RPMI7951 (cell line): Measurements from ENCODE around the gene ATAD1. TPM values are rescaled to one million over a fixed set of nuclear protein-coding genes. Genes with fewer than 3 reads are reported as not detected.
"Not testable (repeated sequence)": the region's sequence is repeated elsewhere in the genome, so short reads cannot be mapped to it uniquely, and the experiment has no call there.

ENCODE experiments used
- DNase-seq: peaks from one replicate; pipeline ENCODE4 v3.0.0-alpha.2; 2012; ENCODE audit warnings: low read depth
- total RNA-seq: library from RNA; depleted of rRNA; stranded (reverse); fragments of >200 nt; shearing (Covaris generic); gene quantifications from 2 replicates; pipeline ENCODE4 v1.2.3, GENCODE V29; 2014

ATAD1 gene
- total RNA-seq, 1 experiment from 2014 or later, result not detected

DNA sequence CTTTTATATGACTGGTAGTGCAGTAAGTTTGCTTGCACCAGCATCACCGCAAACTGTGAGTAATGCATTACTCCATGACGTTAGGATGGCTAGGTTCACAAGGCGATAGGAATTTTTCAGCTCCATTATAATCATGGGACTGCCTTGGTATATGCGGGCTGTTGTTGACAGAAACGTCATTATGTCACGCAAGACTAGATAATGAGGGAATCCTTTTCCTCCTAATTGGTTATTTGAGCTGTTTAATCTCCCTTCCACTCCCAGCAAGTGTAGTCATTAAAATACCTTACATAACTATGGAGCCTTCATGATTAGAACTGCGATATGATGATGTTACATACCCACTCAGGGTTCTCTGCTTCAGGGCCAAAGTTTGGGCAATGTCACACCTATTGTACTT is 28.0 kb upstream of the ATAD1 start:
- no peak for DNase-seq

DNA sequence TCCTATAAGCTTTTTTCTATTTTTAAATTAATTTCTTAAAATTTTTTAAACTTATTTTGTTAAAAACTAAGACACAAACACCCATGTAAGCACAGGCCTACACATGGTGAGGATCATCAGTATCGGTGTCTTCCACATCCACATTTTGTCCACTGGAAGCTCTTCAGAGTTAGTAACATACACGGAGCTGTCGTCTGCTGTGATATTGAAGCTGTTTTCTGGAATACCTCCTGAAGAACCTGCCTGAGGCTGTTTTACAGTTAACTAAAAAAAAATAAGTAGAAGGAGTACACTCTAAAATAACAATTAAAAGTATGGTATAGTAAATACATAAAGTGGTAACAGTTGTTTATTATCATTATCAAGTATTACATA is 27.6 kb upstream of the ATAD1 start:
- DNase-seq, result no peak

DNA sequence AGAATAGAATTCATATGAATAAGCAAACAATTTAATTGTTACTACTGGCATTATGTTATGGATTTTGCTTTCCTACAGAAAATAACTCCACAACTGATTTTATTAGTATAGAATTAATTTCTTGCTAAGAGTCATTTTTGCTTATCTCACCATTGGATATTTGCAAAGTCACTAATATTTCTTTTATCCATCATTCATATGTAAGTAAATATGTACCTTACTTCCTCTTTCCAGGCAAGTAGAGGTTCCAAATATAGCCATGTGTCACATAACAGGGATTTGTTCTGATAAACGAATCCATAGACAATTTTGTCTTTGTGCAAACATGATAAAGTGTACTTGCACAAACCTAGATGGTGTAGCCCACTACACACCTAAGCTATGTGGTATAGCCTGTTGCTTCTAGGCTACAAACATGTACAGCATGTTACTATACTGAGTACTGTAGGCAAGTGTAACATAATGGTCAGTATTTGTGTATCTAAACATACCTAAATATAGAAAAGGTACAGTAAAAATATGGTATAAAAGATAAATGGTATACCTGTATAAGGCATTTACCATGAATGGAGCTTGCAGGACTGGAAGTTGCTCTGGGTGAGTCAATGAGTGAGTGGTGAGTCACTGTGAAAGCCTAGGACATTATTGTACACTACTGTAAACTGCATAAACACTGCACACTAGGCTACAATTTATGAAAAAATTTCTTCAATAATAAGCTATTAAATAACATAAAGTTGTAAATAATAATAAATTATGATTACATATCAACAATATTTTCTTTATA is 27.0 kb upstream of the ATAD1 start:
- no peak for DNase-seq

DNA sequence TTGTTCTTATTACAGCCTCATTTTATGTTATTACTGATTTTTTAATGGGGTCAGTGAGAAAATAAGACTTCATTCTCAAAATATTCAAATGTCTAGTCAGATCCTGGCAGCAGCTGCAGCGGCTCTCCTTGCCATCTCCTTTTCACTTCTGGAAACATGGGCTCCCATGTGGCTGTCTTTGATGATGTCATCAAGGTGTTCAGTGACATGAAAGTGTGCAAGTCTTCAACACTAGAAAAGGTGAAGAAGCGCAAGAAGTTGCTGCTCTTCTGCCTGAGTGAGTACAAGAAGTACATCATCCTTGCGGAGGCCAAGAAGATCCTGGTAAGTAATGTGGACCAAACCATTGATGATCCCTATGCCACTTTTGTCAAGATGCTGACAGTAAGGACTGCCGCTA is 25.7 kb upstream of the ATAD1 start:
- no peak for DNase-seq

DNA sequence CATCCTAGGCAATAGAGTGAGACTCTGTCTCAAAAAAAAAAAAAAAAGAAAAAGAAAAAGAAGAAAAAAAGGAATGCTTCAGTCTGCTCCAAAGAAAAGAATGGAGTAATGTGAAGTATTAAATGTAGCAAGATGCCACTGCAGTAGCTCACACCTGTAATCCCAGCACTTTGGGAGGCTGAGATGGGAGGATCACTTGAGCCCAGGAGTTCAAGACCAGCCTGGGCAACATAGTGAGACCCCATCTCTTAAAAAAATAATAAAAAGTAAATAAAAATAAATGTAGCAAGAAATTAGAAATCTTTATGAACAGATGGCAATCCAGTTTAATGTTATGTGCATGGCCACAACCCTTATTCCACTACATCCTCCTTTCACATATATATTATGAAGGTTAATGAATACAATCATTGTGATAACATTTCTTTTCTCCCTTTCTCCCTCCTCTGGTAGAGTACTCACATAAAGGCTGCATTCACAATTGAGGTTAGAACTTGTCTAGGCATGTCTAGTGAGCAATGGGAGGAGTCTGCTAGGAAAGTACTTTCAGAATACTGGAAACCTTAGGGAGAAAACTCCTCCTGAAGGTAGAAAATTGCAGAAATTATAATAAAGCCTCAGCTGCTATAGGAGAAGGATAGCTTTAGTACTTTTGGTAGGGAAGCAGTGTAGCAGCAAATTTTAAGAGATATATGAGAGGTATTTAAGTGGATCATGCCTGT is 24.9 kb upstream of the ATAD1 start:
- no peak for DNase-seq

DNA sequence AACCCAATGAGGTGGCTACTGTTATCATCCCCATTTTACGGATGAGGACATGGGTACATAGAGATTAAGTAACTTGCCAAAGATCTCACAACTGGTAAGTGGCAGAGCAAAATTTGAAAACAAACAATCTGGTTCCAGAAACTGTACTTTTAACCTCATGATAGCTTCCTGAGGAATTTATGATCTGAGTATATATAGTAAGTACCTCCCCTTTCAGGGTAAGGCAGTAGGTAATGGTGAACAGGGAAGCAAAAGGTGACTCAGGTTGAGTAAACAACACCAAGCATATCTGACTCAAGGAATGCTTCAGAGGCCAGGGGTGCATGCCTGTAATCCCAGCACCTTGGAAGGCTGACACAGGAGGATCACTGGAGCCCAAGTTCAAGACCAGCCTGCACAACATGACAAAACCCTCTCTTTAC is 24.2 kb upstream of the ATAD1 start:
- DNase-seq, result no peak

DNA sequence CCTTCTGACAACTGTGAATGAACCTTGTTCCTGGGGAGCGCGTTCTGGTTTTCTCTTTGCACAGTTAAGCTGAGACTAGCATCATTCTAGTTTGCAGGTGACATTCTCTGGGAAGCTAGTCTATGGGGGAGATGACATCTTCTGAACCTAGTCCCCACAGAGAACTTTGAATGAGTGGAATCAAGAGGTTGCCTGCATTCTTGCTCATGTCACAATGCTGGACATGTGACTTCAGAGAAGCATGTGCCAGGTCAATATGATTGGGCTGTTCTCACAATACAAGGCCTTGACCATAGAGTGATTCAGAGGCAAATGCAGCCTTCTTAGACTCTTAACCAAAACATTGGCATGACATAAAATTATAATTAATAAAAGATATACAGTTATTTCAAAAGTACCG is 23.2 kb upstream of the ATAD1 start:
- no peak for DNase-seq

DNA sequence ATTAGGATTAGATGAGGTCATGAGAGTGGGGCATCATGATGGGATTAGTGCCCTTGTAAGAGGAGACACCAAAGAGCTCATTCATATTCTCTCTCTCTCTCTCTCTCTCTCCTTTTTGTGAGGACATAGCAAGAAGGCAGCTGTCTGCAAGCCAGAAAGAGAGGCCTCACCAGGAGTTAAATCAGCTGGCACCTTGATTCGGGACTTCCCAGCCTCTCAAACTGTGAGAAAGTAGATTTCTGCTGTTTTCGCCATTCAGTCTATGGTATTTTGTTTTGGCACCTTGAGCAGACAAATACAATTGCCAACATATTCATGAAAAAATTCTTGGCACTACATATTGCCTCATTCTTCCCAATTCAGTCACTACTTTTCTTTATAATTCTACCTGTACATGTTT is 20.6 kb upstream of the ATAD1 start:
- no peak for DNase-seq

DNA sequence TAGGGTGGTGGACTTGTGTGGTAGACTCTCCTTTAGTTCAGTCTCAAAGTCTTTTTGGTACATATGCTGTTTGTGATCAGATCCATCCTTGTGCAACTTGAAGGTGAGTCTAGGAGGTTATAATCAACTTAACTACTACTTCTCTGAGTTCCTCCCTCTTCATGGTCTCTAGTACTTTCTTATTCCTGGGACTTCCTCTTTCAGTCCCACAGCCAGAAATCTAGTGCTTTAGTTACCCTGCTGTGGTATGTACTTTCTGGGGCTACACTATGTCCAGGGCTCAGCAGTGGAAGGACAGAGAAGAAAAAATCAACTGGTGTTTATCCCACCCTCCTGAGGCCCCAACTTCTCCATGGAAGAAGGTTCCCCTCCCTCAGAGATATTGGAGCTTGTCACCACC is 19.4 kb upstream of the ATAD1 start:
- DNase-seq, result no peak

DNA sequence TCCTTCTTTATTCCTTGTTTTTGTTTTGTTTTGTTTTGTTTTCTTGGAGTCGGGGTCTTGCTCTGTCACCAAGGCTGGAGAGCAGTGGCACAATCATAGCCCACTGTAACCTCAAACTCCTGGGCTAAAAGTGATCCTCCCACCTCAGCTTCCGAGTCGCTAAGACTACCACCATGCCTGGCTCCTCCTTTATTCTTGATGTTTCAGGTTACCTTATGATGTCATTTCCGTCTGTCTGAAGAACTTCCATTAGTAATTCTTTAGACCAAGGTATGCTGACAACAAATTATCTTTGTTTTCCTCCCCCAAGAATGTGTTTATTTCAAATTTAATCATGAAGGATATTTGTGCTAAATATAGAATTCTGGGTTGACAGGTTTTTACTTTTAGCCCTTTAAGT is 18.1 kb upstream of the ATAD1 start:
- DNase-seq, result no peak

DNA sequence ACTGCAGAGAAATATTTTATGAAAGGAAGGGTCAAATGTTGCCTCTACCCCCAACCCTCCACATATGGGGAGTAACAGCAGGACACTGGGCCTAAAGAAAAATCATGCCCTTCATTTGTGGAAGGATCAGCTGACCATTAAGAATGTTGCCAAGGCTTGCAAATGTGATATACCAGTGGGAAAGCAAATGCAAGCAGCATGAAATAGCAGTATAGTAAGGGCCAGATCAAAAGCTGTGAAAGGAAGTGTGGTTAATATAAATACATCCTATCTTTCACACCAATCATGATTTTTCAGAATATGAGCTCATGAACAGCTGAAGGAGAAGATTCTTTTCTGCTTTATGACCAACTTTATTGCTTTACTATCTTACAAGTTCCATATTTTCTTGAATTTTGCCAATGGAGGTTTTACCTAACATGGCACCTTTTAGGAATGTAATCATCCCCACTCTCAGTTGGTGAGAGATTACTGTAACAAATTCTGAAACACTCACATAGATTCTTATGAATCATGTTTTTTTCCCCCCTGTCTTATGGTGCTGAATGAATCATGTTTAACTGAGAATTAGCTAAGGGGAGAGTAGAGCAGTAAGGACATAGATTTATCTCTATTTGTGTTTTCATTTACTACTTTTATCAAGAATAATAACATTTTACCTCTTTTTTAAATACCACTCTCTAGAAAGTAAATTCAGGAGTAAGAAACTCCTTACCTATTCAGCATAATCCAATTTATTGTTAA is 12.1 kb upstream of the ATAD1 start:
- no peak for DNase-seq

DNA sequence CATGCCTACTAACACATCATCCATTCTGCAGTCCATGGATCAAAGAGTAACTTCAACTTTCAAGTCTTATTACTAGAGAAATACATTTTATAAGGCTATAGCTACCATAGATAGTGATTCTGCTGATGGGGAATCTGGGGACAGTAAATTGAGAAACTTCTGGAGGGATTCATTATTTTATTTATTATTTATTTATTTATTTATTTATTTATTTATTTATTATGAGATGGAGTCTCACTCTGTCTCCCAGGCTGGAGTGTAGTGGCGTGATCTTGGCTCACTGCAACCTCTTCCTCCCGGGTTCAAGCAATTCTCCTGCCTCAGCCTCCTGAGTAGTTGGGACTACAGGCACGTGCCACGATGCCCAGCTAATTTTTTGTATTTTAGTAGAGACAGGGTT is 11.0 kb upstream of the ATAD1 start:
- not testable (repeated sequence) for DNase-seq

DNA sequence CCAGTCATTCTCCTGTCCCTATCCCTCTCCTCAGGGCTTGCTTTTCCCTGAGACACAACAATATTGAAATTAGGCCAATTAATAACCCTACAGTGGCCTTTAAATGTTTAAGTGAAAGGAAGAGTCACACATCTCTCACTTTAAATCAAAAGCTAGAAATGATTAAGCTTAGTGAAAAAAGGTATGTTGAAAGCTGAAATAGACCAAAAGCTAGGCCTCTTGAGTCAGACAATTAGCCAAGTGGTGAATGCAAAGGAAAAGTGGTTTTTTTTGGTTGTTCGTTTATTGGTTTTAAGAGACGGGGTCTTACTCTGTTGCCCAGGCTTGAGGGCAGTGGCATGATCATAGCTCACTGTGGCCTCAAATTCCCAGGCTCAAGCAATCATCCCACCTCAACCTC is 9.7 kb upstream of the ATAD1 start:
- no peak for DNase-seq

DNA sequence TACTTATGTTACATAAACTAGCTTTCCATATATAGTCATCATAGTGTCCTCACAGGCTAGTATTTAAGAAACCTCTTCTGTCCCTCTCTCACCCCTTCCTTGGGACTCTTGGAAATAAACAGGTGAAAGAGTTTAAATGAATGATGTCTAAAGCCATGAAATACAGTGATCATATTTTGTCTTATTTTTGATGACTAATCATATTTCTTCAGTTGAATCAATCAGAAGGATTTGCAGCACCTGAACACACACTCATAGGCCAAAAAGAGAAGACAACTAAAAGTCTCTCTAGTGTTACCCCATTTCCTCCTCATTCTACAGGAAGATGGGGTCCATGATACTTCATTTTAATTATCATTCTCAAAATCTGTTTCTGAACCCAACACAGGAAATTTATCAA is 8.6 kb upstream of the ATAD1 start:
- no peak for DNase-seq

DNA sequence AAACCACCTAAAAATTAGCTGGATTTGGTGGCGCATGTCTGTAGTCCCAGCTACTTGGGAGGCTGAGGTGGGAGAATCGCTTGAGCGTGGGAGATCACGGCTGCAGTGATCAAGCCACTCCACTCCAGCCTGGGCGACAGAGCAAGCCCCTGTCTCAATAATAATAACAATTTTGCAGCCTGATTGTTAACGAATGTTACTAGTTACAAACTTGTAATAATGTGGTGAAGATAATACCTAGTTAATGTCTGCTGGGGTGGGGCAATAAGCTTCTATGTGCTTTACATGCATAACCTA is 1.2 kb upstream of the ATAD1 start:
- no peak for DNase-seq

DNA sequence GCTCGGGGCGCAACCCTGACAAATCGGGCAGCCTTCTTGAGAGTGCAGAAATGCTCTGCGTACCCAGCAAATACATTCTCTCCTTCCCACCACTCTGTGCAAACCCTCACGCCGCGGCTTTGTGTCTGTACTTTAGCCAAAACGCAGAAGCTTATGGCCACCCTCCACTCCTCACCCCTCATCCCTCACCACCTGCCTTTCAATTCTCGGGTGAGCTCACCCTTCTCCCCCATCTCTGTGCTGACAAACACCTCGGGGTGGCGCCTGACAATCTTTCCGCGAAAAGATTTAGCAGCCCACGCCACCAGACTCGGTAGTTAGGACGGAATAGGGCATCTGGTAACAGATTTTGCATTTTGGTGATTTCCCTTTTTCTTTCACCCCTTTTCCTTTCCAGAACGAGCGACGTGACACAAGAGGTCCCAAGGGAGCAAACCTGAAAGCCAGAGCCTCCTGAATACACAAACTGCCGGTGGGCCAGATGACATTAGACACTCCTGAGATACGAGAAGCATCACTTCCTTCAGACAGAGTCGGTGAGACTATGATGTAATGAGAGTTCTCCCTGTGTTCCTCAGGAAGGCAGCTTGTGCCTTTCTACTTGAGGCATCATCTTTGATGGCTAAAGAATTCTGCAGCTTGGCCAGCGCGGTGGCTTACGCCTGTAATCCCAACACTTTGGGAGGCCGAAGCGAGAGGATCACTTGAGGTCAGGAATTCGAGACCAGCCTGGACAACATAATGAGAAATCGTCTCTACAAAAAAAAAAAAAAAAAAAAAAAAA is 671 bp upstream of the ATAD1 start:
- DNase-seq, result no peak

DNA sequence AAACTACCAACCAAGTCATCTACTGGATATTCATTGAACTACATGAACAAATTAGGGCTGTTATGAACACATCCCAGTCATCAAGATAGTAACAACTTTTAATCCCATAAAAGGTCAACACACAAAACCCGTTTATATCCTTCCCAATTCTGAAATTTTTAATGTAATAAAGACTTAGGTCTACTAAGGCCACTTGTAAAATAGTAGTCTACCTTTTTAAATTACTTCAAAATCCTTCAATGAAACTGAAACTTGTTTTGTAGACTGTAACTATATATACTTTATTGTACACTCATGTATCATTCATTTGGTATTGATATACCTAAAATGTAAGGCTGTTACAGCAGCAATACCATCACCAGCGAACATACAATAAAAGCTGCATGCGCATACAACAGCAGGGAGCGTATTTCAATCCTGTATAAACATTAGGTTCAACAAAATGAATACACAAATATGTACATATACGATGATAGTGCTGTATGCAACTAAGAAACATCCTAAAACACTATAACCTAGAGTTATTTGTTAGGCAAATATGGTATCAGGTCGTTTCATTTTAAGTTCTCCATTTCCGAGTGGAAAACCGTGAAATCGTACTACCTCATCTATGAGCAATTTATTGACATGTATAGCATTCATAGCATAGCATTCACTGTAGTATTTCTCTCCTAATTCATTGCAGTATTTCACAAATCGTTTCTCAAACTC is 973 bp downstream of the ATAD1 start:
- no peak for DNase-seq

DNA sequence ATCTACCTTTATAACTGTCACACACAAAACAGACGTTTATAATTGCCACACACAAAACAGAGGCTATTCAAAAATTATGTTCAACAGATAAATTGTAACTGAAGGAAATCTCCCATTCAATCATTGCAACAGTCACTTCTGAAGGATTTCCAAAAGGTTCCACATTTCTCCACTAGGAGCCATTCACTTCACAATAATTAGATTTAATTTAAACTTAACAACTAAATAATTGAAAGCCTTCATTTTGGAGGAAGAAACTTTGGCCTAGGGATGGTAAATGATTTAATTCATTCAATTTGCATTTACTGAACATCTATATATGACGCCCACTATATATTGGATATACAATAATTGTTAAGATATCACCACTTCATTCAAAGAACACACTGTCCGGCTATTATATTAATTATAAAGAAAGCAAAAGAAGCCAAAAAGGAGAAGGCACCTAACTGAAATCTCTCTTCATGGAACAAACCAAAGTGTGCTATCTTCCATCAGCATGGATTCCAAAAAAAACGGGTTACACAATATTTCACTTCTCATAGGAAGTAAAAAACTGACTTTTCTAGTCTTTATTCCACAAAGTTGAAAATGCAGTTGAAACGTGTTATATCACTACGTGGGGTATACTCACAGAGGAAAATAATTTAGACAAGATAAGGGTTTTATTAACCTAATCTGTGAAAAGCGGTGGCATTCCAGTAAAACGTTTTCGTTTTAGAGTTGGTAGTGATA is 1.7 kb downstream of the ATAD1 start:
- no peak for DNase-seq

DNA sequence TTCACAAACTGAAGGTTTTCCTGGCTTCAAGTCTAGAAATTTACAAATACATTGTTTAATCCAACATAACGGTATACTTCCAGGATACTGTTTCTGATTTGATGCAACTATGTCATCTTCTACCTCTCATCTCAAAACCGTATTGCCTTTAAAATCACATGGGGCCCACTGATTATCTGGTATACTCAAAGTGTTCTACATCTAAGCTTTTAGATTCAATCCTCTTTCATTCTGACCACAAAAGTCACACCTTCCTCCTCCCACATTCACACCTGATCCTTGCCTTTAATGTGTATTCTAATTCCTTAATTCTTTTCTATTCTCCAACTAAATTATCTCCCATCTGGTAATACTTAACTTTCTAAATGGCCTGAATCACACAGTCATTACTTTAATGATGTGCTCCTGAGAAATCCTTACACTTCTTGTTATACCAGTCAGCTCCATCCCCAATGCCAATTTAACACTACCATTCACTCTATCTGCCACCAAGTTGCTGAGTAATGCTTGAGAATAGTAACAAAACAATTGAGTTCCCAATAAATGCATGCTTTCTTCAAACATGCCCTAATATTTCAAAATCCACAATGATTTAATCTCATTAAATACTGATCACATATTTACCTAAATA is 13.0 kb downstream of the ATAD1 start:
- DNase-seq, result no peak

DNA sequence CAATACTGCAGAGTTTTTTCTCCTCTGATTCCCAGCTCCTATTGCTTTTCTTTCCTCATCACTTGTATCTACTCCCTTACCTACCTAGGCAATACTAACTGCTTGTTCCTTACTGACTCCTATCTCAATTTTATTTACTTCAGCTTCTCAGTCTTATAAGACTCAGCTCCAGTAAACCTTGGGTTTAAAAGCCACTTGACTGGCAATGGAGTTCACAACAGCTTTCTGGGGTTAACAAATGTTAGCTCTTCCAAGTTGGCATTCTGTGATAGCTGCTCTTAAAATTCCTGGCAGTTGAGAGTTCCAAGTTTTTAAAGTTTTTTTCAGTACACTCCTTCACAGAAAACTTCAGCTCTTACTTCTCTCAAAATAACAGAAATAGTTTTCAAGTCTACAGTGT is 14.2 kb downstream of the ATAD1 start:
- no peak for DNase-seq
